GM21619 (cell line): ENCODE measurements around the gene ZFR2.
"Not testable (repeated sequence)": the region's sequence is repeated elsewhere in the genome, so short reads cannot be mapped to it uniquely, and the experiment has no call there.

Experiments used
- ATAC-seq: cut with Tn5 transposase; IDR thresholded peaks from one replicate; pipeline ENCODE4 v1.9.1; 2021; ENCODE audit not compliant: unreplicated experiment

Gene ZFR2

GRCh38 chr19:3868770-3869456, at the start of gene ZFR2:
Gene ZFR2, minus strand, starts transcription at chr19:3869038. Its CDS starts 21 bp downstream, at chr19:3869017.
- ATAC-seq, result no peak

- ATAC-seq, result no peak
Measured at GRCh38 chr19:3916033-3916432, 47.2 kb upstream of the ZFR2 start.

DNA sequence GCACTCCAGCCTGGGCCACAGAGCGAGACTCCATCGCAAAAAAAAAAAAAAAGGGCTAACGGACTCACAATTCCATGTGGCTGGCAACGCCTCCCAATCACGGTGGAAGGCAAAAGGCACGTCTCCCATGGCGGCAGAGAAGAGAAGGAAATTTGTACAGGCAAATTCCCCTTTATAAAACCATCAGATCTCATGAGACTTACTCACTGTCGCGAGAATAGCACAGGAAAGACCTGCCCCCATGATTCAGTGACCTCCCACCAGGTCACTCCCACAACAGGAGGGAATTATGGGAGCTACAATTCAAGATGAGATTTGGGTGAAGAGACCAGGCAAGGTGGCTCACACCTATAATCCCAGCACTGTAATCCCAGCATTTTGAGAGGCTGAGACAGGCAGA, 45.4 kb upstream of the ZFR2 start:
- ATAC-seq, result no peak

DNA sequence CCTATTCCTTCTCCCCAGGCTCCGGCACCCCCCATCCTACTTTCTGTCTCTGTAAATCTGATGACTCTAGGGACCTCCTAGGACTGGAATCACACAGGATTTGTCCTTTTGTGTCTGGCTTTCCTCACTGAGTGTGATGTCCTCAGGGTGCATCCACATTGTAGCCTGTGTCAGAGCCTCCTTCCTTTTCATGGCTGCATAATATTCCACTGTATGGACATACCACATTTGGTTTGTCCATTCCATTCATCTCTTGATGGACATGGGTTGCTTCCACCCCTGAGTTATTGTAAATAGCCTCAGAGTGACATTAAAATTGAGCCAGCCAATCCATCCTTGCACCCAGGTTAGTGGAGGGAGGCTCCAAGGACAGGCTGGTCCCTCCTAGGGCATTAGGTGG, 41.3 kb upstream of the ZFR2 start:
- no peak for ATAC-seq

- ATAC-seq, result no peak
Measured at GRCh38 chr19:3908266-3909054, 39.6 kb upstream of the ZFR2 start.

DNA sequence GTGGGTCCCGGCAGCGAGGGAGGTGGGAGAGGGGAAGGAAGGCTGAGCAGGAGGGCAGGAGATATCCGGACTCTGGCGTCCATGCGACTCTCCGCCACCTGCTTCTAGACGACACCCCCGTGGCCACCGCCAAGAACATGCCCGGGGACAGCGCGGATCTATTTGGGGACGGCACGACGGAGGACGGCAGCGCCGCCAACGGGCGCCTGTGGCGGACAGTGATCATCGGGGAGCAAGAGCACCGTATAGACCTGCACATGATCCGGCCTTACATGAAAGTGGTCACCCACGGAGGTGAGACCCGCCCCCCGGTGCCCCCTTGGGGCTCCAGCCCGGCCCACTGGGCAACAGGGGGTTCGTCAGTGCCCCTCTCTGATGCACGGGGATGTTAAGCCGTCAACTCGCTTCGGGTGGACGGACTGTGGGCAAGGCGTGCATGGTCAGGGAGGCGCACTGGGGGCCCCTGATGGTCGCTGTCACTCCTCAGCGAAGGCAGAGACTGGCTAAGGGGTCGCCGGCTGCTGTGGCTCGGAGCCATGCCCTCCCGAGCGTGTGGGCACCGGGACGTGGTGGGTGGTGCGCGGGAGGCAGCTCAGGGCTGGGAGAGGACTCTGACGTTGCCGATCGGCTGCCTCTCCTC, 38.9 kb upstream of the ZFR2 start:
- no peak for ATAC-seq

DNA sequence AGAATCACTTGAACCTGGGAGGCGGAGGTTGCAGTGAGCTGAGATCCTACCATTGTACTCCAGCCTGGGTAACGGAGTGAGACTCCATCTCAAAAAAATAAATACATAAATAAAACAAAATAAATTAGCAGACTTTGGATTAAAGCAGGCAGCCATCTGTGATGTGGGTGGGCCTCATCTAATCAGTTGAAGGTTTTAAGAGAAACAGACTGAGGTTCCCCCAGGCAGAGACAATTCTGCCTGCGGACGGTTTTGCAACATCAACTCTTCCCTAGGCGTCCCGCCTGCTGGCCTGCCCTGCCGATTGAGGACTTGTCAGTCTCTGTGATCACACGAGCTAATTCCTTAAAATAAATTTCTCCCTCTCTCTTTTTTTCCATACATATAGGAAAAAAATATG, 35.4 kb upstream of the ZFR2 start:
- ATAC-seq, result no peak

DNA sequence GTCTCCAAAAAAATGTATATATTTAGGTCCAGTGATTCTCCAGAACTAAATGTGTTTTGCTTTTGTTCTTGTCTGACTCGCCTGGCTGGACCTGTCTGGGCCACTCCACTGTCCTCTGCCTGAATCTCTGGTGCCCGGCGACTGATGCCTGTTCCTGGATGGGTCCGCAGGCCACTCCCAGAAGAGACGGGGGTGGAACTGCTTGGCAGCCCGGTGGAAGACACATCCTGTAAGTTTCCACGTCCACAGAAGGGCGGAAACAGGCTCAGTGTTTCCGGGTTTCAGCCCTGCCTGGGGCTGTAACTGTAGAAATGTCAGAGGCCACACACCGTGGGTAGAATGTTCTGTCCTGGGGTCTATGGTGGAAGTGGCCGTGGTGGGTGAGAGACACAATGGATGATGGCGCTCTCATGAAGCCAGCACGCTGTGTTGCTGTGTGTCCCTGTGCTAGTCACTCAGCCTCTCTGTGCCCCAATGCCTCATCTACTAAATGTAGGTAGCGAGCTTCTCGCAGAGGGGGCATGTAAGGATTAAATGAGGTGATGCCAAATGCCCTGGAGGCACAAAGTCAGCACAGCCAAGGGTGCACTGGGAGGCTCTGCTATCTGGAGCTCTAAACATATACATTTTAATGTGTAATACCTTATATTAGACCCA, 33.6 kb upstream of the ZFR2 start:
- no peak for ATAC-seq

DNA sequence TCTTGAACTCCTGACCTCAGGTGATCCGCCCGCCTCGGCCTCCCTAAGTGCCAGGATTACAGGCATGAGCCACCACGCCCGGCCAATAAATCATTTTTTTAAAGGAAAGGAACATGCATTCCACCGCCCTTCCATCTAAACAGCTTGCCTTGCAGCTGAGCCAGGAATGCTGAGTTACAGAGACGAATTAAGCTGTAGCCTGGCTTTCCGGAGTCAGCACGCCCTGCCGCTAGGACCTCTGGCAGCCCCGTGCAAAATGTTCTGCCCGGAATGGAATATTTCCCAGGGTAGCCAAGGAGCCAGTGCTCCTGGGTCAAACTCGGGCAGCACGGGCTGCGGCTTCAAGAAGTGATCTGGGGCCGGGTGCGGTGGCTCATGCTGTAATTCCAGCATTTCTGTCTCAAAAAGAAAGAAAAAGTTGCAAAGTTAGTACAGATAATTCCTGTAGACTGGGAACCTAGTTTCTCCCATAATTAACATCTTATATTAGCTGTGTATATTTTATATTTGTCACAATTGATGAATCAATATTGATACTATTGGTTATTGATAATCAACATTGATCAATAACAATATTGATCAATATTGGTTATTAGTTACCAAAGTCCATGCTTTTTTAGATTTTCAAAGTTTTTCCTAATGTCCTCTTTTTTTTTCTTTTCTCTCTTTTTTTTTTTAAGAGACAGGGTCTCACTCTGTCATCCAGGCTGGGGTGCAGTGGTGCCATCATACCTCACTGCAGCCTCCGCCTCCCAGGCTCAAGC, 30.9 kb upstream of the ZFR2 start:
- ATAC-seq, result no peak

GRCh38 chr19:3898426-3898825, 29.6 kb upstream of the ZFR2 start:
- ATAC-seq, result no peak

- no peak for ATAC-seq
Measured at GRCh38 chr19:3897936-3898335, 29.1 kb upstream of the ZFR2 start.

DNA sequence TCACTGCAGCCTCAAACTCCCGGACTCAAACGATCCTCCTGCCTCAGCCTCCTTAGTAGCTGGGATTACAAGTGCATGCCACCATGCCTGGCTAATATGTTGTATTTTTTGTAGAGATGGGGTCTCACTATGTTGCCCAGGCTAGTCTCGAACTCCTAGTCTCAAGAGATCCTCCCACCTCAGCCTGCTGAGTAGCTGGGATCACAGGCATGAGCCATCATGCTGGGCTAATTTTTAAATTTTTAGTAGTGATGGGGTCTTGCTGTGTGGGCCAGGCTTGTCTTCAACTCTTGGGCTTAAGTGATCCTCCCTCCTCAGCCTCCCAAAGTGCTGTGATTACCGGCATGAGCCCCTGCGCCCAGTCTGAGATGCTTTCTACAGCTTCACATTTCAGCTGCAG, 26.9 kb upstream of the ZFR2 start:
- no peak for ATAC-seq

GRCh38 chr19:3894959-3895358, 26.1 kb upstream of the ZFR2 start:
- ATAC-seq, result not testable (repeated sequence)

DNA sequence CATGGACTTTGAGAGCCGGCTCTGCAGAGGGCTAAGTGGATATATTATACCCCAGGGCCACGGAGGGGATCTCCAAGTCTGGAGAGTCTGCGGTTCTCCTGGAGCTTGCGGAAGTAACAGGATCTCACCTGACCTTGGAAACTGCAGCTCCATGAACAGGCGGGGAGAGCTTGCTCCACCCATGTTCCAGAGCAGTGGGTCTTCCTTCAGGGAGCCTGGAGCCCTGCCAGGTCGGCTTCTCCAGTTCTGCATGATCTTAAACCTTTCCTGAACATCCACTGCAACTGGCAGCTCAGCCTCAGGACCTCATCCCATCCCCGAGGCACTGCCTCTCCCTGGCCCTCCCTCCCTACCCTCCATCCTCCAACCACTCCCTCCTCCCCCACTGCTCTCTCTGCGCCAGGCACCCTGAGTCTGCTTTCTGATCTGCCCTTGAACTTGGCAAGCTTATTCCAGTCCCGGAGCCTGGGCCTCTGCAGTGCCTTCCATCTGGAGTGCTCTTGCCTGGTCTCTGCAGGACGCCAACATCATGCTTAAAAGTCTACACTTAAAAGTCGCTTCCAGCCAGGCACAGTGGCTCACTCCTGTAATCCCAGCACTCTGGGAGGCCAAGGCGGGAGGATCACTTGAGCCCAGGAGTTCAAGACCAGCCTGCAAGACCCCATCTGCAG, 24.8 kb upstream of the ZFR2 start:
- no peak for ATAC-seq

DNA sequence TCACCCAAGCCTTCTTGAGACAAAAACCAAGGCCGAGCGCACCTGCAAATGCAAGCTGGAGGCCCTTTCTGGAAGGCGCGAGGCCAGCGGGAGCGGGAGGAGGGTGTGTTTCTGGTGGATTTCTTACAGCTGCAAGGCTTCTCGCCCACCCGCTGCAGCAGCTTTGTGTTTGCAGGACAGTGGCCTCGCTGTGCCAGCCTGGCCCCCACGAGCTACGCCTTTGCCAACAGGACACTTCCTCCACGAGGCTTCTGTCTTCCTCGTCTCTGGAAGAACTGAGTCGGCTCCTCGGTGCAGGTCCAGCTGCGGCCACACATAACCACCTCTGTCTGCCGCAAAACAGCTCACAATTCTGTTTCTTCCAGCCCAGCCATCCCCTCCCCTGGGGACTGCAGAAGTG, 21.8 kb upstream of the ZFR2 start:
- ATAC-seq, result no peak

DNA sequence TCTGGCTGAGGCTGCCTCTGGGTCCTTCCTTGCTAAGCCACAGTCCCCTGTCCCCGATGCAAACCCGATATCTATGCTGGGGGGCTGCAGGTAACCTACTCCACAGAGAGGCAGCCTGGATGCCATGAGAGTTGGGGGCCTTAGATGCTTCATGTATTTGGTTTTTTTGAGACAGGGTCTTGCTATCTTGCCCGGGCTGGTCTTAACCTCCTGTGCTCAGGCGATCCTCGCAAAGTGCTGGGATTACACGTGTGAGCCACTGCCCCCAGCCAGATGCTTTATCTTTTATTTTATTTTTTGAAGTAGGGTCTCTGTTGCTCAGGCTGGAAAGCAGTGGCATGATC, 13.2 kb upstream of the ZFR2 start:
- no peak for ATAC-seq

DNA sequence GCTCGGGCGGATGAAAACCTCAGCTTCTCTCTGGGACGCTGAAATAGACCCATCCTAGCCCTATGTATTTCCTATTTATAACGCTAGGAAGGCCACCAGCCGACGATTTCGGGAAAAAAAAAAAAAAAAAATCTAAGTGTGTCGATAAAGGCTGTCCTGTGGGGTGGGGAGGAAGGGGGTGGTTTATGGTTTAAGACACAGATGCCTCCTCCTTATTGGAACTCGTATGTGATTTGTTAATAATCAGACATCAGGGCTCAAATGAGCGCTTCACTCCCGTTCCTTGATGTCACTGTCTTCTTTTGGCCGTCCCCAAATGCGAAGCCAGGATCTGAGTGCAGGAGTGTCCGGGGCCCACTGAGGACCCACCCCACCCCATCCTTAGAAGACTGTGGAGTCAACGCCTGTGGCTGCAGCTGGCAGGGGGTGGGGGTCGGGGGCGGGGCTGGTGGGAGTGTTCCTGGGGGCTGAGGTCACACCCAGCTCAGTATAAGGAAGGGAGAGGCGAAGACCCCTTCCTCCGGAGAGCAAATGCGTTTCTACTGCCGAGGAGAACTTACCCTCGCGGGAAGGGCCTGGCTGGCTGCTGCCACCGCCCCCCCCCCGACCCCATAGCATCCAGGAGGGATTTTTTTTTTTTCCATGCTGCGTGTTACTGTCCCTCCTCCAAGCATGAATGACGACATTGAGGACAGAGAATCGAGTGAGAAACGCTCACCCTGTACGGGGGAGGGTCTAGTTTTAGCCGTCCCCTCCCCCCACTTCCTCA, 12.6 kb upstream of the ZFR2 start:
- no peak for ATAC-seq

GRCh38 chr19:3880471-3881271, 11.8 kb upstream of the ZFR2 start, which contains the start of gene ATCAY:
Gene ATCAY, plus strand, starts transcription at chr19:3880685. Its CDS starts 5,083 bp downstream, at chr19:3885768.
- ATAC-seq, result no peak

DNA sequence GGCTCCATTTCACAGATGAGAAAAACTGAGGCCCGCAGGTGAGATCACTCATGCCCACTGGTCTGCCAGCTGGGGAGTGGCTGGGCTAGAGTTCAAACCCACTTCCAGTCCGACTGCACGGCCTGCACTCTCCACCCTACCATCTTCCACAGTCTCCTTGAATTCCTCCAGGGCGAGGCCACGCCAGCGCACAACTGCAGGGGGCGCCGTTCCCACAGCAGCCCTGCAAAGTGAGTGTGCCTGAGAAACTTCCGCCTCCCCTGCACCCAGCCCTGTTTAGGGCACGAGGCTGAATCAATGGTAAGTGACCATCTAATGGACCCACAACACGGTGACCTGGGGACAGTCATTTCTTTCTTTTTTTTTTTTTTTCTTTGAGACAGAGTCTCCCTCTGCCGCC, 10.8 kb upstream of the ZFR2 start:
- no peak for ATAC-seq
